Immature natural killer cell (primary cell): ENCODE results near the gene PTOV1. TPM values are rescaled to one million over a fixed set of nuclear protein-coding genes. Genes with fewer than 3 reads are reported as not detected.

Experiments used
- DNase-seq, 3 donors: peaks; one replicate each; pipeline ENCODE4 v3.0.0; 2022; ENCODE audit warnings: mixed read lengths in 1 of 3
- H3K27ac Mint-ChIP-seq, 6 donors: one replicate each; pipeline ENCODE4 v1.8.0; 2020; ENCODE audit warnings: mixed read lengths in 6 of 6, mild to moderate bottlenecking in 5 of 6, inconsistent platforms in 4 of 6, moderate library complexity in 3 of 6
- H3K27me3 Mint-ChIP-seq, 3 donors: one replicate each; pipeline ENCODE4 v1.8.0; 2020 to 2021; ENCODE audit warnings: low read depth in 3 of 3, mild to moderate bottlenecking in 3 of 3, mixed read lengths in 3 of 3, moderate library complexity in 3 of 3, inconsistent platforms in 1 of 3
- H3K36me3 Mint-ChIP-seq, 3 donors: one replicate each; pipeline ENCODE4 v1.8.0; 2020; ENCODE audit warnings: mixed read lengths in 3 of 3, inconsistent platforms in 2 of 3, mild to moderate bottlenecking in 2 of 3
- H3K4me1 Mint-ChIP-seq, 2 donors: one replicate each; pipeline ENCODE4 v1.8.0; 2020; ENCODE audit warnings: inconsistent platforms in 2 of 2, mild to moderate bottlenecking in 2 of 2, mixed read lengths in 2 of 2, moderate library complexity in 1 of 2
- H3K4me3 Mint-ChIP-seq, 5 donors: one replicate each; pipeline ENCODE4 v1.8.0; 2020; ENCODE audit warnings: mild to moderate bottlenecking in 5 of 5, mixed read lengths in 5 of 5, inconsistent platforms in 3 of 5, moderate library complexity in 3 of 5
- H3K9me3 Mint-ChIP-seq, 6 donors: one replicate each; pipeline ENCODE4 v1.8.0; 2020; ENCODE audit warnings: mild to moderate bottlenecking in 6 of 6, mixed read lengths in 6 of 6, inconsistent platforms in 4 of 6, moderate library complexity in 3 of 6
- polyA plus RNA-seq, 3 donors: library from polyadenylated mRNA; unstranded; fragments of 300-500 nt; fragmentation: Illumina TruSeq; gene quantifications; one replicate each; pipeline ENCODE4 v1.2.3, GENCODE V29; 2021

Gene PTOV1
- 10 to 100 TPM; 32.0 to 59.7 (median 41.4) TPM for polyA plus RNA-seq

DNA sequence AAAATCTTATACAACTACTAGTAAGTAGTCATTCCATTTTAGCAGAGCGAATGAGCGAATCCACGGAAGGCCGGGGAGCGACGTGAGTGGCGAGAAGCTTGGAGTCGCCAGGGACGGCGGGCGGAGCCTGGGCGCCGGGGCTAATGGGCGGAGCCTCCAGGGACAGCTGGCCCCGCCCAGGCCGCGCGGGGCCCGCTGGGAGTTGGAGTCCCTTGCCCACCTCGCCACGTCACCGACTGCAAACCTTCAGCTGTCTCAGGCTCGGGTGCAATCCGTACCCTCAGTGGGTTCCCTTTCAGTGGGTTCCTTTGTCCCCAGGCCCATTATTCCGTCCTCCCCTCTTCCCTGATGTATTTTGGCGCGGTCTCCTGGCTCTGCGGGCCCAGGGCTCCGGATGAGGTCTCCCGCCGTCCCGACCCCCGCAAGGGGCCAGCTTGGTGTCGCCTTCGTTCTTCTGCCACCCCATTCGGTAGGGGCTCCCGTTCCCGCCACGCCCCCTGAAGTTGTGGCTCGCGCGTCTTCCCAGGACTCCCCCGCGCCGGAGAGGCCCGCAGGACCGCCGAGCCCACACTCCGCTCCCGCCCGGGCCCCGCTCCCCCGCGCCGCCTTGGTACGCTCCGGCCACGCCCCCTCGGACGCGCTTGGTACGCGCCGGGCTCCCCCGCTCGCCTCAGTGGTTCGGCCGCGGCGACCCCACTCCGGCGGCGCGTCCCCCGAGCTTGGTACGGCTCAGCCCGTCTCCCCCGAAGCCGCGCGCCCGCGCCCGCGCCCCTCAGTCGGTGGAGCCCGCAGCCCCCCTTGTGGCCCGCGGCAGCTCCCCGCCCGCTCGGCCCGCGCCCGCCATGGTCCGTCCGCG is at the start of gene PTOV1:
Gene PTOV1, plus strand, starts transcription at position 673 of the 856 bp plus-strand sequence.
- peak within 1 kb of the TSS; percentile 90 to 96 (median 92) for H3K4me3 Mint-ChIP-seq
- H3K27ac Mint-ChIP-seq = peak within 1 kb of the TSS; percentile 88 to 98 (median 96)
- H3K9me3 Mint-ChIP-seq = no peaks in the 10 kb centered on the region
- peaks cover 40 to 45% of the 10 kb centered on the region in 2 donors for H3K4me1 Mint-ChIP-seq
- H3K36me3 Mint-ChIP-seq = no peaks in the 10 kb centered on the region
- DNase-seq = peak; percentile 87 to 90 (median 90)
- H3K27me3 Mint-ChIP-seq = peaks cover 6 to 12% (median 8%) of the 10 kb centered on the region in 3 donors

DNA sequence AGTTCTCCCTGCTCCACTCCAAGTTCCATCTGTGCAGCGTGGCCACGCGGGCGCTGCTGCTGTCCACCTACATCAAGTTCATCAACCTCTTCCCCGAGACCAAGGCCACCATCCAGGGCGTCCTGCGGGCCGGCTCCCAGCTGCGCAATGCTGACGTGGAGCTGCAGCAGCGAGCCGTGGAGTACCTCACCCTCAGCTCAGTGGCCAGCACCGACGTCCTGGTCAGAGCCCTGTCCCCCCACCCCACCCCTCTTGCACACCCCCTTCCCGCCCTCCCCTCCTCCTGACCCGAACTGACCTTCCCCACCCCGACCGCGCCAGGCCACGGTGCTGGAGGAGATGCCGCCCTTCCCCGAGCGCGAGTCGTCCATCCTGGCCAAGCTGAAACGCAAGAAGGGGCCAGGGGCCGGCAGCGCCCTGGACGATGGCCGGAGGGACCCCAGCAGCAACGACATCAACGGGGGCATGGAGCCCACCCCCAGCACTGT is 49.5 kb upstream of the PTOV1 start:
- peaks cover 0 to under 1% of the 10 kb centered on the region in 2 donors for H3K4me1 Mint-ChIP-seq
- H3K36me3 Mint-ChIP-seq = peaks cover 7 to 28% (median 13%) of the 10 kb centered on the region in 3 donors
- DNase-seq = no peak
- H3K27me3 Mint-ChIP-seq = peaks cover 0 to 2% (median 2%) of the 10 kb centered on the region in 3 donors
- no peak overlapping the region for H3K27ac Mint-ChIP-seq
- no peaks in the 10 kb centered on the region for H3K9me3 Mint-ChIP-seq
- no peak overlapping the region for H3K4me3 Mint-ChIP-seq

DNA sequence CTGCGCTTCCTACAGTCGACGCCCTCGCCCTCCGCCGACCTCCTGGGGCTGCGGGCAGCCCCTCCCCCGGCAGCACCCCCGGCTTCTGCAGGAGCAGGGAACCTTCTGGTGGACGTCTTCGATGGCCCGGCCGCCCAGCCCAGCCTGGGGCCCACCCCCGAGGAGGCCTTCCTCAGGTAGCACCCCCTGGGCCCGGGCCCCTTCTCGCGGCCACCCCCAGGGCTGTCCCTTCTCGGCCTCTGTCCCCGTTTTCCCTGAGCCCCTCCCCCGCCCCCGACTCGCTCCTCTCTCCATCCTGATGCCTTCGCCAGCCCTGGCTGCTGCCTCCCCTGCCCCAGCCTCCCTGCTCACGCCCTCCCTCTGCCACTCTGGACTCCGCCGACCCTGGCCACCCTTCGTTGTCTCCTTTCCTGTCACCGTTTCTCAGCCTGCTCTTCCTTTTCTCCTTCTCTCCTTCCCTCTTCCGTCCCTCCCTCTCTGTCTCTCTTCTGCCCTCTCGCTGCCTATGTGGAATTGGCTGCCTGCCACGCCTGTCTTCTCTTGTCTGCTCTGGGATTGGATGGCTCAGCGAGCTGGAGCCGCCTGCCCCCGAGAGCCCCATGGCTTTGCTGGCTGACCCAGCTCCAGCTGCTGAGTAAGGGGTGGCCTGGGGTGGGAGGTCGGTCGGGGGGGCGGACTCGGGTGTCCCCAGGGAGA is 48.8 kb upstream of the PTOV1 start:
- Mint-ChIP-seq H3K4me3 (no peak overlapping the region), H3K27ac (peak overlapping the region in 1 of 6 donors; percentile 42), H3K36me3 (peaks cover 5 to 21% (median 11%) of the 10 kb centered on the region in 3 donors), H3K9me3 (no peaks in the 10 kb centered on the region), H3K4me1 (no peaks in the 10 kb centered on the region), H3K27me3 (peaks cover 0 to 2% (median 2%) of the 10 kb centered on the region in 3 donors)
- no peak for DNase-seq

DNA sequence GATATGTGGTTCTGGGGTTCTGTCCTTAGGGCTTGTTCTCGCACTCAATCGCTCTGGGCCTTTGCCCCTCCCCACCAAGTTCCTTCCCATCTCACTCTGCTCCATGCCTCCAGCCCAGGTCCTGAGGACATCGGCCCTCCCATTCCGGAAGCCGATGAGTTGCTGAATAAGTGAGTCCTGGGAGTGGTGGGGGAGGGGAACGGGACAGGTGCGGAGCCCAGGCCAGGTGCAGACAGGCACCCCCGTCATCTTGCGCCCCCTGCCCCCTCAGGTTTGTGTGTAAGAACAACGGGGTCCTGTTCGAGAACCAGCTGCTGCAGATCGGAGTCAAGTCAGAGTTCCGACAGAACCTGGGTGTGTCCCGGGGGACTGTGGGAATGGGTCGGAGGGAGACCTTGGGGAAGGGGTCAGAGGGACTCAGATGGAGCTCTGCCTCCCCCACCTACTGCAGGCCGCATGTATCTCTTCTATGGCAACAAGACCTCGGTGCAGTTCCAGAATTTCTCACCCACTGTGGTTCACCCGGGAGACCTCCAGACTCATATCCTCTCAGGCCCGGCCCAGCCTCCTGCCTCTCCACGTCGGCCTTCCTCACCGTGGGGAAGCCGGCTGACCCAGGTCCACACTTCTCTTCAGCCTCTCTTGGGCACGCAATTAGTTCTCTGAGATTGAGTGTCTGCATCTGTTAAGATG is 48.0 kb upstream of the PTOV1 start:
- DNase-seq = no peak
- peaks cover 1 to 3% of the 10 kb centered on the region in 2 donors for H3K4me1 Mint-ChIP-seq
- H3K27me3 Mint-ChIP-seq = peaks cover 0 to 5% (median 2%) of the 10 kb centered on the region in 3 donors
- H3K36me3 Mint-ChIP-seq = peaks cover 5 to 19% (median 11%) of the 10 kb centered on the region in 3 donors
- H3K9me3 Mint-ChIP-seq = no peaks in the 10 kb centered on the region
- H3K4me3 Mint-ChIP-seq = no peak overlapping the region
- peak overlapping the region in 1 of 6 donors; percentile 50 for H3K27ac Mint-ChIP-seq

DNA sequence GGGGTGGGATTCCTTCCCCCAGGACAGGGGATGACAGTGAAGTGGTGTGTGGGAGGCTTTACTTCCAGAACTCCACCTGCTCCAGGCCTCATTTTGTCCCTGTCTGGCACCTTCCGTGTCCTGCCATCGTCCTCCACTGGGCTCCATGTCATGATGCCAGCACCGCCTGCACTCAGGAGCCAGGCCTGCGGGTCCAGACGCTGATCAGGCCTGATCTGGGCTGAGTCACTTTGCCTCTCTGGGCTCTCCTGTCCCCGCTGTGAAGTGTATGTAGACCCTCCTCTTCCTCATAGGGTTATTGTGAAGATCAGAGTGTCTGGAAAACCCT is 47.5 kb upstream of the PTOV1 start:
- H3K4me3 Mint-ChIP-seq = no peak overlapping the region
- no peak for DNase-seq
- peaks cover 1 to 6% of the 10 kb centered on the region in 2 donors for H3K4me1 Mint-ChIP-seq
- peak overlapping the region in 1 of 6 donors; percentile 50 for H3K27ac Mint-ChIP-seq
- no peaks in the 10 kb centered on the region for H3K9me3 Mint-ChIP-seq
- peaks cover 5 to 19% (median 11%) of the 10 kb centered on the region in 3 donors for H3K36me3 Mint-ChIP-seq
- peaks cover 0 to 5% (median 2%) of the 10 kb centered on the region in 3 donors for H3K27me3 Mint-ChIP-seq

DNA sequence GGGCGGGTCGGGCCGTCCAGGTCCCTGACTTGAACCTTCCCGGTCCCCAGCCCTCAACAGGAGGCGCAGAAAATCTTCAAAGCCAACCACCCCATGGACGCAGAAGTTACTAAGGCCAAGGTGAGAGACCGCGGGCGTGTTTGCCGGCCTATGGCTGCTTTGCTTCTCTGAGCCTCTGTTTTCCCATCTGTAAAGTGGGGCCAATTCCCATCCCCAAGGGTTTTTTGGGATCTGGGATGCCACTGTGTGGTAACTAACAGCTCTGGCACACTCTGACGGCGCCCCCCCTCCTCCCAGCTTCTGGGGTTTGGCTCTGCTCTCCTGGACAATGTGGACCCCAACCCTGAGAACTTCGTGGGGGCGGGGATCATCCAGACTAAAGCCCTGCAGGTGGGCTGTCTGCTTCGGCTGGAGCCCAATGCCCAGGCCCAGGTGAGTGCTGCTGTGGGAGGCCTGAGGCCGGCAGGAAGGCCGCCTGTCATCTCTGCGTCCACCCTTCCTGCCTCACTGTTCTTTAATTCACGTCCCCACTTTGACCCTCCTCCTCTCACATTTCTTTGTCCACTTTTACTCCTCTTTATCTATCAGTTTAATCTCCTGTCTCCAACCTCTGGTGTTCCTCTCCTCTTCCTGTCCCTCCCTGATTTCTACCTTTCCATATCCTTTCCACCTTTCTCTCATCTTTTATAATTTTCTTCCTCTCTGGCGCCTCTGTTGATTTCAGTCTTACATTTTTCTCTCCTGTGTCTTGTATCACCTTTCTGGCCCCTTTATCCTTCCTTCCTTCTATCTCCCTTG is 44.9 kb upstream of the PTOV1 start:
- peaks cover 0 to 8% (median 2%) of the 10 kb centered on the region in 3 donors for H3K27me3 Mint-ChIP-seq
- DNase-seq = no peak
- peaks cover 5 to 16% (median 11%) of the 10 kb centered on the region in 3 donors for H3K36me3 Mint-ChIP-seq
- H3K9me3 Mint-ChIP-seq = no peaks in the 10 kb centered on the region
- H3K4me3 Mint-ChIP-seq = peak overlapping the region in 1 of 5 donors; percentile 25
- peak overlapping the region in 5 of 6 donors; percentile 26 to 90 (median 44) for H3K27ac Mint-ChIP-seq
- peaks cover 12 to 19% of the 10 kb centered on the region in 2 donors for H3K4me1 Mint-ChIP-seq

DNA sequence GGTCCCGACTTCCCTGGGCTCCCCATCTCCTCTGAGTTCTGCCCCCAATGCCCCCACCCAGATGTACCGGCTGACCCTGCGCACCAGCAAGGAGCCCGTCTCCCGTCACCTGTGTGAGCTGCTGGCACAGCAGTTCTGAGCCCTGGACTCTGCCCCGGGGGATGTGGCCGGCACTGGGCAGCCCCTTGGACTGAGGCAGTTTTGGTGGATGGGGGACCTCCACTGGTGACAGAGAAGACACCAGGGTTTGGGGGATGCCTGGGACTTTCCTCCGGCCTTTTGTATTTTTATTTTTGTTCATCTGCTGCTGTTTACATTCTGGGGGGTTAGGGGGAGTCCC is 44.4 kb upstream of the PTOV1 start:
- Mint-ChIP-seq H3K27me3 (peaks cover 1 to 5% (median 2%) of the 10 kb centered on the region in 3 donors), H3K9me3 (no peaks in the 10 kb centered on the region), H3K4me3 (no peak overlapping the region), H3K27ac (peak overlapping the region in 5 of 6 donors; percentile 26 to 90 (median 44)), H3K4me1 (peaks cover 12 to 19% of the 10 kb centered on the region in 2 donors), H3K36me3 (peaks cover 5 to 16% (median 11%) of the 10 kb centered on the region in 3 donors)
- DNase-seq = no peak

DNA sequence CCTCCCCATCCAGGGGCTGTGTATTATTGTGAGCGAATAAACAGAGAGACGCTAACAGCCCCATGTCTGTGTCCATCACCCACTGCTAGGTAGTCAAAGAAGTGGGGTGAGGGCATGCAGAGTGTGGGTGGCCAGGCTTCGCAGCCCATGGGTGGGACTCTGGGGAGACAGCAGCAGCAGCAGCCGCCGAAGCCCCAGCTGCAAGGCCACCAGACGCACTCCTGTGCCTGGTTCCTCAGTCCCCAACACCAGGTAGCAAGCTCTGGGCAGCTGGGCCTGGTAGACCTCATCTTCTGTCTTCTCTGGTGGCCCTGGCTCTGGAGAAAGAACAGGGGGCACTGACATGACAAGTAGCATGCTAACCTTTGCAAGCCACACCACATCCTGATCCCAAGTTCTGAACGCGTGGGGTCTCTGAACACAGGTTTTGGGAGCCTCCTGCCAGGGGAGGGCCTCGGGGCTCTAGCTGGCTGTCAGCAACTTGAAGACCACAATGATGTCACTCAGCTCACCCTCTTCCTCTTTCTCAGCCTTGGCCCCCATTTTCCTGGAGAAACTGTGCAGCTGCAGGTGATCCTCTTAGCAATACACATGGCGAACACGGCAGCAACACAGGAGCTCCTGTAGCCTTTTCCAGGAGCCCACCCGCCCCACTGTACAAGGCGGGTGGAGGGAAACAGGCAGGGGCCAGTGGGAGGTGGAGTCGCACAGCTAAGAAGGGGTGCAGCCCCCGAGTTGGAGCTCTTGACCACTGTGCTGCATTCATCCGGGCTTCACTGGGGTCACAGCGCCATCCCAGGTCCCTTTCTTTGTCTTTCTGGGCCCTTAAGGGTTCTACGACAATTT is 43.7 kb upstream of the PTOV1 start:
- H3K27me3 Mint-ChIP-seq = peaks cover under 1 to 5% (median 1%) of the 10 kb centered on the region in 3 donors
- peaks cover 12 to 23% of the 10 kb centered on the region in 2 donors for H3K4me1 Mint-ChIP-seq
- DNase-seq = no peak
- peaks cover 5 to 16% (median 11%) of the 10 kb centered on the region in 3 donors for H3K36me3 Mint-ChIP-seq
- no peak overlapping the region for H3K4me3 Mint-ChIP-seq
- H3K27ac Mint-ChIP-seq = peak overlapping the region in 5 of 6 donors; percentile 48 to 90 (median 80)
- H3K9me3 Mint-ChIP-seq = no peaks in the 10 kb centered on the region

DNA sequence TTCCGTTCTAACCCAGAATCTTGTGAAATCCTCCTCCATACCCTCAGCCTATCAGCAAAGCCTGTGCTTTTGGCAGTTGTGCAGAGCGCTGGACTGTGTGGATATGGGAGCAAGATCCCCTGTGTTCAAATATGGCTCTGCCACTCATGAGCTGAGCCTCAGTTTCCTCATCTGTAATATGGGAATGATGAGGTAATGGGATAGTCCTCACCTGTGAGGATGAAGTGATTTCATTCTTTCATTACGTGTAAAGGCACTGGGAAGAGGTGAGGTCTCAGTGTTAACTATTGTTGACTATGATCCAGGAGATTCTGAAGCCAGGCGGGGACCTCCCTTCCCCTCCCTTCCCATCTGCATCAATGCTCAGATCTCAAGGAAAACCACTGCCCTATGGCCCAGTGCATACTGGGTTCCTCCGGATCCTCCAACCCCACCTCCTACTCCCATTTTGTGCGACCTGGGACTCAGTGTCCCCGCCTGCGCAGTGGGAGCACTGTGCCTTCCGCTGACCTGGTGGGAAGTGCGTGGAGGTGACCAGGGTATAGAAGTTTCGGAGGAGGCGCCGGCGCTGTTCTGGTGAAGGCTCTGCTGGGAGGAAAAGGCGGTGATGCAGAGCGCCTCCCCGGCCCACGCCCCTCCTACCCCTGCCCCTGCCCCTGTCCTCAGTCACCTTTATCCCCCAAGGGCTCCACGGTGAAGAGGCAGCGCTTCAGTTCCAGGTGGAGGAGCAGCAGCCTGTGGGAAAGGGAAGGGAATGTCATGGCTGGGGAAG is 42.9 kb upstream of the PTOV1 start:
- H3K4me3 Mint-ChIP-seq = peak overlapping the region; percentile 32 to 90 (median 87)
- H3K9me3 Mint-ChIP-seq = no peaks in the 10 kb centered on the region
- peaks cover 1 to 6% (median 1%) of the 10 kb centered on the region in 3 donors for H3K27me3 Mint-ChIP-seq
- peaks cover 5 to 13% (median 11%) of the 10 kb centered on the region in 3 donors for H3K36me3 Mint-ChIP-seq
- no peak for DNase-seq
- peaks cover 15 to 31% of the 10 kb centered on the region in 2 donors for H3K4me1 Mint-ChIP-seq
- peak overlapping the region; percentile 77 to 95 (median 89) for H3K27ac Mint-ChIP-seq

DNA sequence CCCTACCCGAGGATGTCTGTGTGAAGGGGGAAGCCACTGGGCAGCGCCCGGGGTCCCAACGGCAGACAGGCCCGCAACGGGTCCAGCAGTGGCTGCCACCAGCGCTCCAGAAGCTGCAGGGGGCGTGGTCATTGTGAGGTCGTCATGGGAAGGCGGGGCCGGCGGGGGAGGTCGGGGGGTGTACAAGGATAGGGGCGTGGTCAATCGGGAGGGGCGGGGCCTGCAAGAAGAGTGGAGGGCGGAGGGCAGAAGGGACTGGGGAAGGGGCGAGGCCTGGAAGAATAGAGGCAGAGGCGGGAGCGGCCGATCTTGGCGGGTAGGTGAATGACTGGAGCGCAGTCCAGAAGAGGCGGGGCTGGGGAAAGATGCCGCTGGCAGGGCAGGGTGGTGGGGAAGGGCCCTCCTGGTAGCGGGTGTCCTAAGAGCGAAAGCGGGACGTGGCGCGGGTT is 42.2 kb upstream of the PTOV1 start:
- H3K36me3 Mint-ChIP-seq = peaks cover 5 to 6% (median 5%) of the 10 kb centered on the region in 3 donors
- peak; percentile 81 to 87 (median 85) for DNase-seq
- H3K27me3 Mint-ChIP-seq = peaks cover 6 to 9% (median 6%) of the 10 kb centered on the region in 3 donors
- peaks cover 20 to 37% of the 10 kb centered on the region in 2 donors for H3K4me1 Mint-ChIP-seq
- H3K27ac Mint-ChIP-seq = peak overlapping the region; percentile 77 to 95 (median 89)
- H3K9me3 Mint-ChIP-seq = no peaks in the 10 kb centered on the region
- H3K4me3 Mint-ChIP-seq = peak overlapping the region; percentile 87 to 93 (median 90)

DNA sequence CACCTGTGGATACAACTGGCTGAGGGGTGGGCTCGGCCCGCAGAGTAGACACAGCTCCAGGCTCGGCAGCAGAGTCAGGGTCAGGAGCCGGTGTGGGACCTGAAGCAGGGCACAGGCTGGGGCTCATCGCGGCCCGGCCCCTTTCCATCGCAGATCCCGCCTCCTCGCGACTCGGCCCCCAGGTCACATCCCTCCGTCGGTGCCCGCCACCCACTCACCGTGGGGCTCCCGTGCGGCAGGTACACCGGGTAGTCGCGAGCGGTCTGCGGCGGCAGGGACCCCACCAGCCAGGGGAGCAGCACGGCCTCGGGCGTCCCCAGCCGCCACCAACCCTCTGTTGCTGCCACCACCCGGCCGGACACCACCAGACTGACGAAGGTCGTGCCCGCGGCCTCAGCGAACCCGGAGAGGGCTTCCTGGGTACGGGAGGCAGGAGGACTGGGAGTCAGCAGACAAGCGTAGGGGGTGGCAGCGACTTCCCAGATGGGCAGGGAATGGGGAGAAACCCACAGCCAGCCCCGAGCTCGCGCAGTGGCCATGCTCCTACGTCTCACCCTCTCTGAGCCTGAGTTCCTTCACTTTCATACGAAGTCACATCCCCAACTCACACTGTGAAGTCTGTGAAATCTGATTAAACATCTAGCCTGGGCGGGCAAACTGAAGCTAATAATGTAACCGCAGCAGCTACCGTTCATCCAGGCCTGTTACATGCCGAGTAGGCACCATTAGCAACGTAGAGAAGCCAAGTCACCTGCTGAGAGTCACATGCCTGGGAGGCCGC is 41.6 kb upstream of the PTOV1 start:
- H3K4me3 Mint-ChIP-seq = peak overlapping the region; percentile 87 to 93 (median 90)
- H3K27me3 Mint-ChIP-seq = peaks cover 6 to 9% (median 9%) of the 10 kb centered on the region in 3 donors
- peaks cover 5 to 6% (median 5%) of the 10 kb centered on the region in 3 donors for H3K36me3 Mint-ChIP-seq
- DNase-seq = peak; percentile 58 to 63 (median 60)
- no peaks in the 10 kb centered on the region for H3K9me3 Mint-ChIP-seq
- peaks cover 23 to 43% of the 10 kb centered on the region in 2 donors for H3K4me1 Mint-ChIP-seq
- peak overlapping the region; percentile 77 to 95 (median 89) for H3K27ac Mint-ChIP-seq
